H9 (cell line): ENCODE results near the gene AURKA. TPM values are rescaled to one million over a fixed set of nuclear protein-coding genes. Genes with fewer than 3 reads are reported as not detected.
"Not testable (repeated sequence)": the region's sequence is repeated elsewhere in the genome, so short reads cannot be mapped to it uniquely, and the experiment has no call there.

Source experiments
- DNase-seq: peaks from one replicate; pipeline ENCODE4 v3.0.0-alpha.2; 2017
- H2AFZ ChIP-seq: one replicate; pipeline ENCODE4 v1.6.1; 2013; ENCODE audit warnings: mild to moderate bottlenecking, low read length, control low read depth, moderate library complexity
- H2AK5ac ChIP-seq: 2 replicates; pipeline ENCODE4 v1.6.1; 2013; ENCODE audit warnings: low read length, control low read depth, mixed read lengths; ENCODE audit not compliant: insufficient read length
- H2BK120ac ChIP-seq: one replicate; pipeline ENCODE4 v1.6.1; 2013; ENCODE audit warnings: low read depth, mild to moderate bottlenecking, low read length, control low read depth, inconsistent platforms; ENCODE audit not compliant: poor library complexity, severe bottlenecking
- H2BK12ac ChIP-seq: 2 replicates; pipeline ENCODE4 v1.6.1; 2013; ENCODE audit warnings: low read length, control low read depth, mixed read lengths, low read depth; ENCODE audit not compliant: insufficient read length
- H2BK15ac ChIP-seq: 2 replicates; pipeline ENCODE4 v1.6.1; 2013; ENCODE audit warnings: low read depth, low read length, control low read depth
- H2BK20ac ChIP-seq: one replicate; pipeline ENCODE4 v1.6.1; 2013; ENCODE audit warnings: low read depth, mild to moderate bottlenecking, low read length, control low read depth, inconsistent platforms; ENCODE audit not compliant: poor library complexity, severe bottlenecking
- H2BK5ac ChIP-seq: 2 replicates; pipeline ENCODE4 v1.6.1; 2013; ENCODE audit warnings: low read length, control low read depth, mixed read lengths; ENCODE audit not compliant: insufficient read length
- H3K14ac ChIP-seq: 2 replicates; pipeline ENCODE4 v1.6.1; 2013; ENCODE audit warnings: low read length, control low read depth; ENCODE audit not compliant: insufficient read depth
- H3K18ac ChIP-seq: 2 replicates; pipeline ENCODE4 v1.6.1; 2013; ENCODE audit warnings: low read depth, mild to moderate bottlenecking, mixed read lengths, low read length, control low read depth; ENCODE audit not compliant: insufficient read length
- H3K23ac ChIP-seq: 2 replicates; pipeline ENCODE4 v1.6.1; 2013; ENCODE audit warnings: low read length, control low read depth, mixed read lengths, low read depth; ENCODE audit not compliant: insufficient read length
- H3K23me2 ChIP-seq: 2 replicates; pipeline ENCODE4 v1.6.1; 2013; ENCODE audit warnings: low read depth, mild to moderate bottlenecking, mixed read lengths, low read length, control low read depth; ENCODE audit not compliant: insufficient read length, poor library complexity, severe bottlenecking
- H3K27ac ChIP-seq: 2 replicates; pipeline ENCODE4 v1.5.1; 2013; ENCODE audit warnings: low read length, control low read depth, mixed read lengths, low read depth; ENCODE audit not compliant: insufficient read length
- H3K27me3 ChIP-seq: 2 replicates; pipeline ENCODE4 v1.6.1; 2013; ENCODE audit warnings: low read length, control low read depth, inconsistent platforms; ENCODE audit not compliant: insufficient read depth
- H3K4ac ChIP-seq: 2 replicates; pipeline ENCODE4 v1.6.1; 2013; ENCODE audit warnings: low read depth, mild to moderate bottlenecking, control low read depth, inconsistent platforms, low read length, moderate library complexity
- H3K4me1 ChIP-seq: 2 replicates; pipeline ENCODE4 v1.6.1; 2013; ENCODE audit warnings: low read length, control low read depth, inconsistent platforms; ENCODE audit not compliant: insufficient read depth
- H3K4me2 ChIP-seq: 2 replicates; pipeline ENCODE4 v1.6.1; 2013; ENCODE audit warnings: low read length, control low read depth, mixed read lengths; ENCODE audit not compliant: insufficient read length, insufficient read depth
- H3K56ac ChIP-seq: 2 replicates; pipeline ENCODE4 v1.6.1; 2013; ENCODE audit warnings: low read depth, mild to moderate bottlenecking, mixed read lengths, low read length, control low read depth; ENCODE audit not compliant: insufficient read length
- H3K79me1 ChIP-seq: 2 replicates; pipeline ENCODE4 v1.6.1; 2013; ENCODE audit warnings: low read depth, mild to moderate bottlenecking, moderate library complexity, low read length, control low read depth, inconsistent platforms; ENCODE audit not compliant: insufficient read depth, poor library complexity, severe bottlenecking
- H3K79me2 ChIP-seq: 2 replicates; pipeline ENCODE4 v1.6.1; 2013; ENCODE audit warnings: low read length, control low read depth, inconsistent platforms; ENCODE audit not compliant: insufficient read depth
- H3K9ac ChIP-seq: 2 replicates; pipeline ENCODE4 v1.6.1; 2013; ENCODE audit warnings: low read length, control low read depth, mixed read lengths; ENCODE audit not compliant: insufficient read length; ENCODE audit errors: extremely low read depth
- H3K9me3 ChIP-seq: one replicate; pipeline ENCODE4 v1.6.1; 2013; ENCODE audit warnings: low read depth, low read length, inconsistent platforms; ENCODE audit not compliant: control insufficient read depth
- H3T11ph ChIP-seq: one replicate; pipeline ENCODE4 v1.6.1; 2013; ENCODE audit warnings: mild to moderate bottlenecking, low read length, control low read depth, inconsistent platforms
- H4K20me1 ChIP-seq: one replicate; pipeline ENCODE4 v1.6.1; 2013; ENCODE audit not compliant: control insufficient read depth, insufficient read length, insufficient read depth
- H4K5ac ChIP-seq: 2 replicates; pipeline ENCODE4 v1.6.1; 2013; ENCODE audit warnings: low read depth, mild to moderate bottlenecking, mixed read lengths, low read length, control low read depth; ENCODE audit not compliant: insufficient read length
- H4K8ac ChIP-seq: replicated peaks from 2 replicates; pipeline ENCODE4 v1.6.1; 2013; ENCODE audit warnings: low read length, control low read depth, mixed read lengths, low read depth; ENCODE audit not compliant: insufficient read length
- H4K91ac ChIP-seq: 2 replicates; pipeline ENCODE4 v1.6.1; 2013; ENCODE audit warnings: low read depth, mild to moderate bottlenecking, moderate library complexity, mixed read lengths, low read length, control low read depth; ENCODE audit not compliant: insufficient read length
- H3K27ac Mint-ChIP-seq, 3 experiments: 2 replicates in 2 of 3; 3 replicates in 1 of 3; pipeline ENCODE4 v1.8.0; 2020 to 2021; ENCODE audit warnings: mixed read lengths in 3 of 3, mild to moderate bottlenecking in 1 of 3, moderate library complexity in 1 of 3
- H3K27me3 Mint-ChIP-seq: 2 replicates; pipeline ENCODE4 v1.8.0; 2021; ENCODE audit warnings: low read depth, mild to moderate bottlenecking, moderate library complexity, mixed read lengths
- H3K36me3 Mint-ChIP-seq, 3 experiments: 2 replicates in 2 of 3; 3 replicates in 1 of 3; pipeline ENCODE4 v1.8.0; 2020 to 2021; ENCODE audit warnings: low read depth in 3 of 3, mixed read lengths in 3 of 3; ENCODE audit not compliant: insufficient read depth in 1 of 3
- H3K4me1 Mint-ChIP-seq, 2 experiments: 2 replicates each; pipeline ENCODE4 v1.8.0; 2020; ENCODE audit warnings: mixed read lengths in 2 of 2
- H3K4me3 Mint-ChIP-seq, 2 experiments: 2 replicates in 1 of 2; 3 replicates in 1 of 2; pipeline ENCODE4 v1.8.0; 2020 to 2021; ENCODE audit warnings: mild to moderate bottlenecking in 2 of 2, mixed read lengths in 2 of 2, moderate library complexity in 1 of 2
- H3K9me3 Mint-ChIP-seq, 2 experiments: 2 replicates in 1 of 2; 3 replicates in 1 of 2; pipeline ENCODE4 v1.8.0; 2020; ENCODE audit warnings: mild to moderate bottlenecking in 2 of 2, mixed read lengths in 2 of 2, moderate library complexity in 1 of 2
- WGBS: extraction: QIAGEN DNeasy Blood & Tissue Kit; methylation state at CpG from one replicate; pipeline ENCODE4 v1.1.7; 2013; ENCODE audit warnings: missing lambda C conversion rate, low lambda C conversion rate, mixed read lengths; ENCODE audit not compliant: insufficient read length; ENCODE audit errors: extremely low coverage; 5-methylcytosine and 5-hydroxymethylcytosine counted together
- total RNA-seq: library from RNA; stranded (reverse); gene quantifications from 2 replicates; pipeline ENCODE4 v1.2.1, GENCODE V29; 2021
- TF ChIP-seq, protein P1 (sequence below): fragments of 200-600 bp; sonication (generic); conservative IDR thresholded peaks from 3 replicates; pipeline ENCODE4 v1.8.0; 2021; ENCODE audit warnings: antibody characterized with exemption, mild to moderate bottlenecking

The AURKA gene
- total RNA-seq, 1 experiment from 2014 or later: 86.8 TPM

DNA sequence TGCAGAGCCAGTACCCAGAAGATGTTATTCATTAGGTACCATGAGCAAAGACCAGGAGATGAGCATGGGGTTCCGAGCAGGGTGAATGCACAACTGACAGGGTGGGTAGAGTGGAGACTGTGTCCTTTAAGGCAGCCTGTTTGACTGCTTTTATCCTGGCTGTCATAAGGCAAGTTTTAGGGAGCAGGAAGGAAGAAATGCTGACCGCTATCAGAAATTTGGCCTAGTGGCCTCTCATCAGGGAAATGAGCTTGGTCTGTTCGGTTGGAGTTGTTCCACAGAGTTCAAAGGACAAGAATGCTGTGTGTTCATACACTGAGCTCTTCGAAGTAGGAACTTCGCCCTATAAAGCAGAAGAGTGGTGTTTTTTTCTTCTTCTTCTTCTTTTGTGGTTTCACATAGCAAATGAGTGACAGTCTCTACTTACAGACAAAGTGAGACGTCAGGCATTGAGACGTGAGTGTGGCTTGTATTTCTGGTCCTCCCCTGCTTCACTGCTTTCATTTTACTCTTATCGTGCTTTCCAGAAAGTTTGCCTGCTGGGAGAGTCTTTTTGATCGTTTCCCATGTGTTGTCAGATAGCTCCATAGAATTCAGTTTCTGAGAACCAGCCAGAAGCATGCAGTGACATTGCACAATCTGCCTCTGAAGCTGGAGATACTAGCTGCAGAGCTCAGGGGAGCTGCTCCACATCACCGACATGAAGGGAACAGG, 19.9 kb upstream of the AURKA start, which contains the start of gene CASS4:
TSS of gene CASS4 (plus strand) at position 502 of the 714 bp plus-strand sequence. CDS start at position 701, 199 bp downstream.
- H3K4ac ChIP-seq: no peak within 1 kb of the TSS
- no peak within 1 kb of the TSS for H4K5ac ChIP-seq
- DNase-seq: no peak
- H3T11ph ChIP-seq: no peak within 1 kb of the TSS
- no peak within 1 kb of the TSS for H3K27ac ChIP-seq
- no peaks in the 10 kb centered on the region for H3K4me1 ChIP-seq
- H2BK20ac ChIP-seq: no peak within 1 kb of the TSS
- no CpG with 5 or more reads among the region's 10 CpGs for WGBS
- H4K20me1 ChIP-seq: no peaks in the 10 kb centered on the region
- no peaks in the 10 kb centered on the region for H3K79me1 ChIP-seq
- H4K91ac ChIP-seq: no peak within 1 kb of the TSS
- no peak within 1 kb of the TSS for H2BK120ac ChIP-seq
- H2BK5ac ChIP-seq: no peak within 1 kb of the TSS
- no peak within 1 kb of the TSS for H2BK15ac ChIP-seq
- H3K36me3 Mint-ChIP-seq: peaks cover 5 to 18% (median 9%) of the 10 kb centered on the region in 3 experiments; a peak in 5 of 7 replicates
- H4K8ac ChIP-seq: no peak within 1 kb of the TSS
- peak within 1 kb of the TSS in 2 of 3 experiments; percentile 11 to 18; a peak in 1 of 7 replicates for H3K27ac Mint-ChIP-seq
- H3K79me2 ChIP-seq: no peaks in the 10 kb centered on the region
- no peak within 1 kb of the TSS for H2AK5ac ChIP-seq
- H3K4me3 Mint-ChIP-seq: no peak within 1 kb of the TSS
- H3K56ac ChIP-seq: no peak within 1 kb of the TSS
- H3K23me2 ChIP-seq: no peaks in the 10 kb centered on the region
- H3K27me3 ChIP-seq: no peaks in the 10 kb centered on the region
- H3K9ac ChIP-seq: no peak within 1 kb of the TSS
- no peak within 1 kb of the TSS for H2AFZ ChIP-seq
- H3K4me2 ChIP-seq: no peak within 1 kb of the TSS
- H3K9me3 ChIP-seq: no peaks in the 10 kb centered on the region
- TF ChIP-seq, protein P1, sequence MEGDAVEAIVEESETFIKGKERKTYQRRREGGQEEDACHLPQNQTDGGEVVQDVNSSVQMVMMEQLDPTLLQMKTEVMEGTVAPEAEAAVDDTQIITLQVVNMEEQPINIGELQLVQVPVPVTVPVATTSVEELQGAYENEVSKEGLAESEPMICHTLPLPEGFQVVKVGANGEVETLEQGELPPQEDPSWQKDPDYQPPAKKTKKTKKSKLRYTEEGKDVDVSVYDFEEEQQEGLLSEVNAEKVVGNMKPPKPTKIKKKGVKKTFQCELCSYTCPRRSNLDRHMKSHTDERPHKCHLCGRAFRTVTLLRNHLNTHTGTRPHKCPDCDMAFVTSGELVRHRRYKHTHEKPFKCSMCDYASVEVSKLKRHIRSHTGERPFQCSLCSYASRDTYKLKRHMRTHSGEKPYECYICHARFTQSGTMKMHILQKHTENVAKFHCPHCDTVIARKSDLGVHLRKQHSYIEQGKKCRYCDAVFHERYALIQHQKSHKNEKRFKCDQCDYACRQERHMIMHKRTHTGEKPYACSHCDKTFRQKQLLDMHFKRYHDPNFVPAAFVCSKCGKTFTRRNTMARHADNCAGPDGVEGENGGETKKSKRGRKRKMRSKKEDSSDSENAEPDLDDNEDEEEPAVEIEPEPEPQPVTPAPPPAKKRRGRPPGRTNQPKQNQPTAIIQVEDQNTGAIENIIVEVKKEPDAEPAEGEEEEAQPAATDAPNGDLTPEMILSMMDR: no peak
- no peak within 1 kb of the TSS for H3K23ac ChIP-seq
- H3K27me3 Mint-ChIP-seq: no peaks in the 10 kb centered on the region
- H3K9me3 Mint-ChIP-seq: no peaks in the 10 kb centered on the region
- H3K4me1 Mint-ChIP-seq: no peaks in the 10 kb centered on the region
- no peak within 1 kb of the TSS for H3K14ac ChIP-seq
- no peak within 1 kb of the TSS for H3K18ac ChIP-seq
- no peak within 1 kb of the TSS for H2BK12ac ChIP-seq

DNA sequence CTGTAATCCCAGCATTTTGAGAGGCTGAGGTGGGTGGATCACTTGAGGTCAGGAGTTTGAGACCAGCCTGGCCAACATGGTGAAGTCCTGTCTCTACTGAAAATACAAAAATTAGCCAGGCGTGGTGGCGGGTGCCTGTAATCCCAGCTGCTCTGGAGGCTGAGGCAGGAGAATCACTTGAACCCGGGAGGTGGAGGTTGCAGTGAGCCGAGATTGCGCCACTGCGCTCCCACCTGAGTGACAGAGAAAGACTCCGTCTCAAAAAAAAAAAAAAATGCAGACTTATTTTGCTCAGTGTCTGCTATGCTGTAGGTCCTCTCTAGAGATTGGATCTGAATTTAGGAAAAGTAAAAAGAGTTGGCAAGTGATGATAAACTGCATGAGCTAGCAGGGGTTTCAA, 19.3 kb upstream of the AURKA start:
- H3K9ac ChIP-seq, H3K9me3 ChIP-seq, H3K4me3 Mint-ChIP-seq, H2BK5ac ChIP-seq, H2BK15ac ChIP-seq, H3K4me1 ChIP-seq, H3K79me1 ChIP-seq, H3K56ac ChIP-seq, H3T11ph ChIP-seq, H2BK12ac ChIP-seq, H3K79me2 ChIP-seq, H2AK5ac ChIP-seq, H3K27ac ChIP-seq, H4K91ac ChIP-seq, H3K27me3 Mint-ChIP-seq, H3K23me2 ChIP-seq, H3K23ac ChIP-seq, H3K27me3 ChIP-seq, H3K4me2 ChIP-seq, H2AFZ ChIP-seq, H3K18ac ChIP-seq, H2BK20ac ChIP-seq, H3K14ac ChIP-seq, H4K20me1 ChIP-seq, H2BK120ac ChIP-seq, H3K9me3 Mint-ChIP-seq, H3K4me1 Mint-ChIP-seq, DNase-seq, H3K4ac ChIP-seq, H4K8ac ChIP-seq, H4K5ac ChIP-seq: not testable (repeated sequence)
- WGBS: no CpG with 5 or more reads among the region's 7 CpGs
- peaks cover 5 to 24% (median 15%) of the 10 kb centered on the region in 3 experiments; a peak in 5 of 7 replicates for H3K36me3 Mint-ChIP-seq
- H3K27ac Mint-ChIP-seq: peak overlapping the region in 1 of 3 experiments; percentile 18; a peak in 1 of 7 replicates
